Coronary artery (tissue), 2 donors: ENCODE data around the gene SNX18.
A peak's percentile ranks its signal among the peaks of the same experiment; 100 is the strongest.

ENCODE experiments used
- DNase-seq: peaks from one replicate; pipeline ENCODE4 v3.0.0-alpha.2; 2017; ENCODE audit warnings: low spot score
- H3K27ac ChIP-seq, 2 donors: fragments of 200-600 bp; sonication (generic); one replicate each; pipeline ENCODE4 v1.5.1; 2016 to 2019
- H3K4me3 ChIP-seq: fragments of 200-600 bp; sonication (generic); 2 replicates; pipeline ENCODE4 v1.5.1; 2016; ENCODE audit warnings: mild to moderate bottlenecking, moderate library complexity
- CTCF ChIP-seq: fragments of 200-600 bp; sonication (generic); IDR thresholded peaks from one replicate; pipeline ENCODE4 v1.5.1; 2019; ENCODE audit warnings: antibody characterized with exemption

The SNX18 gene

DNA sequence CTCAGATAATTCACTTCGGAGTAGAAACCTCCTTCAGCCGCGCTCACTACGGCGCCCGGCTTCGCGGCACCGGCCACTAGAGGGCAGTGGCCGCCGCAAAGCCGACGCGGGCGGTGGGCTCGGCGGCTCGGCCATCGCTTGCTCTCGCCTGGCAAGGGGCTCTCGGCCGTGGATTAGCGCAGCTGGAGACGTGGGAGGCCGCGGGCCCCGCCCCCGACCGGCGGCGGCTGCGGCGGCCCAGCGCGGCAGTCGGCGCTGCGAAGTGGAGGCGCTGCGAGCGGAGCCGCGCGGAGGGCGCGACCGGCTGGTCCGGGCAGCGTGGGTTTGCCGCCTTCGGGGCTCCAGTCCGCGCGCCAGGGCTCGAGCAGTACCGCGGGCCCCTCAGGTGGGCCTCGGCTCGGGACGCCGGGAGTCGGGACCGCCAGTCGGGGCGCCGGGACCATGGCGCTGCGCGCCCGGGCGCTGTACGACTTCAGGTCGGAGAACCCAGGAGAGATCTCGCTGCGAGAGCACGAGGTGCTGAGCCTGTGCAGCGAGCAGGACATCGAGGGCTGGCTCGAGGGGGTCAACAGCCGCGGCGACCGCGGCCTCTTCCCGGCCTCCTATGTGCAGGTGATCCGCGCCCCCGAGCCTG, at the start of gene SNX18:
Gene SNX18 (plus strand): TSS at position 248 of the 634 bp plus-strand sequence. CDS start 194 bp downstream, at position 442.
- H3K4me3 ChIP-seq, result peak within 1 kb of the TSS; percentile 97
- peak within 1 kb of the TSS; percentile 94 to 96 for H3K27ac ChIP-seq
- DNase-seq, result peak; percentile 91
- peak; percentile 87 for TF ChIP-seq CTCF

GRCh38 chr5:54469622-54470021, 47.9 kb upstream of the SNX18 start:
- H3K27ac ChIP-seq, result peak overlapping the region; percentile 40 to 69
- DNase-seq, result no peak

GRCh38 chr5:54470128-54470527, 47.4 kb upstream of the SNX18 start:
- peak overlapping the region; percentile 54 for H3K4me3 ChIP-seq
- no peak for DNase-seq
- no peak for TF ChIP-seq CTCF
- peak overlapping the region; percentile 40 to 69 for H3K27ac ChIP-seq

More at GRCh38 chr5:54469622-54470021, 47.9 kb upstream of the SNX18 start:
- no peak for TF ChIP-seq CTCF
- peak overlapping the region; percentile 54 for H3K4me3 ChIP-seq

- Histone ChIP-seq H3K4me3 (no peak overlapping the region), H3K27ac (peak overlapping the region in 1 of 2 donors; percentile 56)
- no peak for DNase-seq
- no peak for TF ChIP-seq CTCF
Observed at GRCh38 chr5:54470677-54471076, 46.9 kb upstream of the SNX18 start.

DNA sequence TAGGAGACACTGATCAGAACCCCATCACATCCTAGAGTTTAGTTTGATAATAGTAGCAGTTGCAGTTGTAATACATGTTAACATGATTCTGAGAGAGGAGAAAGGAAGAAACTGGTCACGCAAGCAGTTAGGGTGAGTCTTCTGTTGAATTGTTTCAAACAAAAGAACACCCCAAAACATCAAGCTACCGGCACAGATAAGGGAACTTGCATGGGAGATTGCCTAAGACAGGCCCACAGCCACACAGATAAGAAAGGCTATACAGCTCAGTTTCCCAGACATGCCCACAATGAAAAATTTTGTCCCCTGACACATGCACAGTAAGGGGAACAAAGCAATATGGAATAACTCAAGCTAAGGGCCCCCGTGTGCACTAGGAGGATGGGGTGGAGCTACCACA, 46.2 kb upstream of the SNX18 start:
- no peak for DNase-seq
- Histone ChIP-seq H3K4me3 (no peak overlapping the region), H3K27ac (no peak overlapping the region)
- TF ChIP-seq CTCF, result no peak

GRCh38 chr5:54476682-54477081, 40.9 kb upstream of the SNX18 start:
- Histone ChIP-seq H3K4me3 (no peak overlapping the region), H3K27ac (no peak overlapping the region)
- no peak for DNase-seq
- no peak for TF ChIP-seq CTCF

DNA sequence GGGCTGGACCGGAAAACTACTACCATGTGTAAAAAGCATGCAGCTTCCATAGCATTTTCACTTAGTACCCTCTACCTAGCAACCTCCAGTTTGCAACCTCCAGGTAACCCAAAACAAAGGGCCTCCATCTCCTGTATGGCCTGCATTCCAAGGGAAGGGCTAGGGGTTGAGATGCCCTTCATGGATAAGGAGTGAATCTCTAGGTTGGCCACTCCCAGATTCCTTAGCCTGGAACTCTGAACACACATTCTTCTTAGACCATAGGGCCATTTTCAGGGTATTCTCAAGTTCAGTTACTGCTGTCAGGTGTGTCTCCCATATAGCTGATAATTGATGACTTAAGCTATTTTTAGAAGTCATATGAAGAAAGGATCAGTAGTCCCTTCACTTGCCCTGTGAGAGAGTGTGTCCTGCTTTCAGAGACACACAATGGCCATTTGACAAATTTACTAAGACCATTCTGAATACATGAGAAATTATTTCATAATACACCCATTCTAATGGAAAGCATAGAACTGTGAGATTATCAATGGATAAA, 39.5 kb upstream of the SNX18 start:
- TF ChIP-seq CTCF, result no peak
- Histone ChIP-seq H3K27ac (no peak overlapping the region), H3K4me3 (no peak overlapping the region)
- DNase-seq, result no peak
